ENCODE results near the gene ZNF469.
"Not testable (repeated sequence)": the region's sequence is repeated elsewhere in the genome, so short reads cannot be mapped to it uniquely, and the experiment has no call there.

ZNF469 gene

DNA sequence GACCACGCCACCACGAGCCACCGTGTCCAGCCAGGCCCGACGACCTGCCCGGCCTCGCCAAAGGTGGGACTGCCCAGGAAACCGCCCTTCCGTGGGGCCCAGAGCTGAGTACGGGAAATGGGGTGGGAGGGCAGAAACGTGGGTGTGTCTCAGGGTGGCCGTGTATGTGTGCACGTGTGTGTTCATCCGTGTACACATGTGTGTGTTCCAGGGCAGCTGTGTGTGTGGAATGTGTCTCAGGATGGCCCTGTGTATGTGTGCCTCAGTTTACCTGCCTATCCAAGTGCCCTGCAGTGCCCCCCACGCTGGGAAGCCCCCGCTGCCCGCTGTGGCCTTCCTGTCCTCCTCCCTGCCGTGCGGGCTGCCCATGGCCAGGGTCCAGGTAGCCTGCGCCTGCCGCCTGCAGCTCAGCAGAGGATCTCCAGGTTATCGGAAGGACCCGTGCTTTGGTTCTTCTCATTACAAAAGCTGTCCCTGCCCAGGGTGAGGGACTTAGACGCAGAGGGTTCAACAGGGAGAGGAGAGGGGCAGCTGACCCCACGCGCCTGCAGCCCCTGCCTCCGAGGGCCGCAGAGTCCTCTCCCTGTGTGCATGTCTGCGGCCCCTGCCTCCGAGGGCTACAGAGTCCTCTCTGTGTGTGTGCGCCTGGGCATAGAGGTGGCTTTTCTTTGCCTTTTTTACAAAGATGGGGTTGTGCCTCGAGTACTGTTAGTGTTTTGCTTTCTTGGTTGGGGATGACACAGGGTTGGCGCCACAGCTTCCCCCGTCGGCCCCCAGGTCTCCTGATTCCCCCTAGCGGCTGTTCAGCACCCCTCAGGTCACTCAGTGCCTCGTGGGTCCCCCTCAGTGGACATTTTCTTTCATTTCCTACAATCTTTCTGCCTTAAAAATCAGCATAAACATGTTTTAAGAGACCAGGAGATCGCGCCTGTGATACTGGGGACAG lies 23.6 kb downstream of the ZNF469 start:
- no peak overlapping the region for H3K4me3 ChIP-seq (ENCODE audit: low read length)
- TF ChIP-seq ZNF274 (IDR thresholded peaks at IDR 0.05; ENCODE audit: low read depth, low read length), result no peak

DNA sequence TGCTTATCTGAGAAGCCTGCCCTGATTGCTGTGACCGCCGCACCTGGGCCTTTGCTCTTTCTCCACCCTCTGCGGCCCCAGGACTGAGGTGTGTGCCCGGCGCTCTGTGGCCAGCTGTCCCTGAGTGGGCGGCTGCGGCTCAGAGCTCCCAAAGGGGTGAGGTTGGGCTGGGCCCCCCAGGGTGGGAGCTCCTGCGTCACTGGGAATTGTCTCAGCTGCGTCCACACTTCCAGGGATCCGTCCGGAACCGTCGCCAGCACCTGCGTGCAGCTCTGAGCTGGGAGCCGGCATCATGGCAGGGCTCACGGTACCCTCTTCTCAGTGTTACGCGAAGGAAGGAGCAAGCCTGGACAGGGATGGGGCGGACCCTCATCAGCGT lies 24.3 kb downstream of the ZNF469 start:
- H3K4me3 ChIP-seq (ENCODE audit: low read length), result no peak overlapping the region
- TF ChIP-seq ZNF274 (IDR thresholded peaks at IDR 0.05; ENCODE audit: low read depth, low read length), result no peak

DNA sequence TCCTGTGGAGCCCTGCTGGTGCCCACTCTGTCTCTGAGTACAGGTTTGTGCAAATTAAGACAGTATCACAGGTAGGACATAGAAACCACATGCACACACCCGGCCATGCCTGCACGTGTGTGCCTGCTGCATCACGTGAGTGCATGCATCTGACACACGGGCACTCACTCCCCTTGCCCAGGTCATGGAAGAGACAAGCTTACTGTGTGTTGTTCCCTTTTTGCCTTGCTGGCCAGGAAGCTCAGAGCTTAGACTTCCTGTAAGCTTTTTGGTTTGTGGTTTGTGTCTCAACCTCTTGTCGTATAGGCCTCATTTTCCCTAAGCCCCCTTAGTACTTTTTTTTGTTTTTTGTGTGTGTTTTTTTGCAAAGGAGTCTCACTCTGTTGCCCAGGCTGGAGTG lies 25.0 kb downstream of the ZNF469 start:
- no peak for TF ChIP-seq ZNF274 (IDR thresholded peaks at IDR 0.05; ENCODE audit: low read depth, low read length)
- no peak overlapping the region for H3K4me3 ChIP-seq (ENCODE audit: low read length)

DNA sequence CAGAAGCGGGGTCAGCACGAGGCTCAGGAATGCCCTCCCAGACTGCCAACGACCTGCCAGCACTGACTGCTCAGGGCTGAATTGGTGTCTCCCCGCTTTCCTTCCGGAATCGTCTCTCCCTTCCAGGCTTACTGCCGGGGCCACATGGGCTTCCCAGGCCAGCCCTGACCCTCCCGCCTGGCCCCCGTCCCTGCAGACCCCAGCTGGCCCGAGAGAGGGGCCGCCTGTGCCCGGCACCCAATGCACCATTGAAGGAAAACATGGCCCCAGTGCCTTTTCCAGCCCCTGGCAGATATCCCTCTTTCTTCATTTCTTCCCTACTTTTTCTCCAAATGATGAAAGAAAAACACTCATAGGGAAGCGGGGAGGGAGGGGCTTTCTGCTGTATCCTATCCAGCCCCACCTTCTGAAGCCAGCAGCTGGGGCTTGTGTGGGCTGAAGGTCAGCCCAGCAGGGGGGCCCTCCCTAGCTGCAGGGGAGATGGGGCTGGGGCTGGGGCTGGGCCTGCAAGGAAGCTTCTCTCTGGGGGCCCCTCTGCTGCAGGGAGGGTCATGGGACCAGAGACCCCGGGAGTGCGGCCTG lies 25.9 kb downstream of the ZNF469 start:
- no peak overlapping the region for H3K4me3 ChIP-seq (ENCODE audit: low read length)
- TF ChIP-seq ZNF274 (IDR thresholded peaks at IDR 0.05; ENCODE audit: low read depth, low read length), result no peak

DNA sequence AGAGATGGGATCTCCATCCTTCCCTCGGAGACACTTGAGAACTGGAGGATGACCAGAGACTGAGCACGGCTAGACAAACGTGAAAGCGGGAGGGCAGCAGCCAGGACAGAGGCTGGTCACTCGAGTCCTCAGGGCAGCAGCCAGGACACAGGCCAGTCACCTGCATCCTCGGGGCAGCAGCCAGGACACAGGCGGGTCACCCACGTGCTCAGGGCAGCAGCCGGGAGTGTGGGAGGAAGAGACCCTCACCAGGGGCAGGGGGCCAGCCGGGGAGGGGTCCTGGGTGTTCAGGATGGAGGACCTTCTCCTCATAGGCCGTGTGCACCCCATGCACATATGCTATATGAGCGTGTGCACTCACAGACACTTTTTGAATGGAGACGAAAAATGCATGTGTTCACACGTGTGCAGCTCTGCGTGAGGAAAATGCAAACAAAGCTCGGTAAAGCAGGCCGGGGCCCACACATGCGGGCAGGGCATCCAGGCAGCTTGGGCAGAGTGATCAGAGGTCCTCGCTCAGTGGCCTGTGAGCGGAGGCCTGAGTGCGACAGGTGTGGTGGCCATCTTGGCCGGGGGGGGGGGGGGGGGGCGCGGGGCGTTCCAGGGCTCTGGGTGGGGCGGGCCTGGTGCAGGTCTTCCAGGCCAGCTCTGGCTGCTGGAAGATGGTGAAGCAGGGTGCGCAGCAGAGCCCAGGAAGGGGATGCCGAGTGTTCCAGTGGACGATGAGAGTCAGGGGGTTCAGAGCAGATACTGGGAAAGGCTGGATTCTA lies 26.7 kb downstream of the ZNF469 start:
- H3K4me3 ChIP-seq (ENCODE audit: low read length), result no peak overlapping the region
- no peak for TF ChIP-seq ZNF274 (IDR thresholded peaks at IDR 0.05; ENCODE audit: low read depth, low read length)

DNA sequence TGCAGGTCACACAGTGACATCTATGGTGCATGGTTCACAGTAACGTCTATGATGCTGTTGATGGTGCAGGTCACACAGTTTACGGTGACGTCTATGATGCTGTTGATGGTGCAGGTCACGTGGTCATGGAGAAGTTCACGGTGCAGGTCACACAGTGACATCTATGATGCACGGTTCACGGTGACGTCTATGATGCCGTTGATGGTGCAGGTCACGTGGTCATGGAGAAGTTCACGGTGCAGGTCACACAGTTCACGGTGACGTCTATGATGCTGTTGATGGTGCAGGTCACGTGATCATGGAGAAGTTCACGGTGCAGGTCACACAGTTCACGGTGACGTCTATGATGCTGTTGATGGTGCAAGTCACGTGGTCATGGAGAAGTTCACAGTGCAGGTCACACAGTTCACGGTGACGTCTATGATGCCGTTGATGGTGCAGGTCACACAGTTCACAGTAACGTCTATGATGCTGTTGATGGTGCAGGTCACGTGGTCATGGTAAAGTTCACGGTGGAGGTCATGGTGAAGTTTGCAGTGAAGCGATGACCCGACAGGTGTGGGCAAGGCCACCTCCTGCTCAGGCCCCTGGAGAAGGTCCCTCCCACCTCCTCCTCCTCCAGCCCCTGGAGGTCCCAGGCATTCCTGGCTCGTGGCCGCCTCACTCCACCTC lies 27.7 kb downstream of the ZNF469 start:
- H3K4me3 ChIP-seq (ENCODE audit: low read length), result not testable (repeated sequence)

DNA sequence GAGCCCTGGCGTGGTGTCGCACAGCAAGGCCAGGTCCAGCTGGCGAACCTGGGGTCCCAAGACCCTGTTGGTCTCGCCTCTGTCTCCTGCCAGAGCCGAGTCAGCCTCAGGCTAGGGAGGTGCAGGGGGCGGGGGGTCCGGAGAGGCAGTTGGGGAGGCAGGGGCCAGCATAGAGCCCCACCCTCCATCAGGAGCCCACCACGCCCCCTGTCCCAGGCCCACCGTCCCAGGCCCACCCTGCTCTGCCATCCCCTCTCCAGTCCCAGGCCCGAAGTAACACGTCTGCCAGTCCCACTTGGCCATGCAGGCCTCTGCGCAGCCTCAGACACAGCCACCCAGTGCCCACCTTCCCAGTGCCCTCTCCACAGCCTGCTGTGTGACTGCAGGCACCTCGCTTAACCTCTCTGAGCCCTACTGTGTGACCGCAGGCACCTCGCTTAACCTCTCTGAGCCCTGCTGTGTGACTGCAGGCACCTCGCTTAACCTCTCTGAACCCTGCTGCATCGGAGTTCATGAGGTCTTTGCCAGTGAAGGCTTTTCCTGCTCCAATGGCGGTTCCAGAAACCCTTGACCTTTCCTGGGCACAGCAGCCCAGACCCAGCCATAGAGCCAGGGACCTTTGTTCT lies 29.3 kb downstream of the ZNF469 start:
- no peak overlapping the region for H3K4me3 ChIP-seq (ENCODE audit: low read length)
- TF ChIP-seq ZNF274 (IDR thresholded peaks at IDR 0.05; ENCODE audit: low read depth, low read length), result no peak

DNA sequence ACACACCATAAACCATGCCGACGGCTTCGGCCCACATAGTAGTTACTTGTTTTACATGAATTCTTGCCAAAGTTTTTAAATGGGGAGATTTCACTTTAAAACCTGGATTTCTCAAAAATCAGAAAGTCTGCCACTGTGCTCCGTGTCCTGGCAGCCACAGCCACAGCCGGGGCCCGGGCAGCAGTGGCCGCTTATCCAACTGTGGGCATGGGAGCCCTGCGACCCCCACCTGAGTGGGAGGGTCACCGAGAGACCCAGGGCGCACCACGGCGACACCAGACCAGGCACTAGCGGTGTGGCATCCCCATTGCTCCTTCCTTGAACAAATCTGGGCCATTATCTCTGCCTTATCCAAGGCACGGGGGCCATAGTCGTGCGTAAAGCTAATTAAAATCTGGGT lies 30.0 kb downstream of the ZNF469 start:
- H3K4me3 ChIP-seq (ENCODE audit: low read length), result no peak overlapping the region
- TF ChIP-seq ZNF274 (IDR thresholded peaks at IDR 0.05; ENCODE audit: low read depth, low read length), result no peak

DNA sequence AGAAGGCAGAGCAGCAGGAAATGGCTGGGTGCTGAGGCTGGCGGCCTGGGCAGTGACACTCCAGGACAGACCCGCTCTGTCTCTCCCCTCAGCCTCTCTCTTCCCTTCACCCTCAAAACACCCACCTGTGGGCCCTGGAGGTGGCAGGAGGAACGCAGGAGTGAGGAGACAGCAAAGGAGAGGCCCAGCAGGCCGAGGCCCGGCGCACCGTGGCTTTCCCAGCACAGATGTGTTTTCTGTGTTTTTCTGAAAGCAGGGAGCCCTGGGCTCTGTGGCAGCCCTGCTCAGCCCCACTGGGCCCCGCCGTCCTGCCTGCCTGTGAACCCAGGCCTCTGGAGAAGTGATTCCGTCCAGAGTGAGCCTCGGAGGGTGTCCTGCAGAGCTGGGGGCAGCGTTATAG lies 30.5 kb downstream of the ZNF469 start:
- TF ChIP-seq ZNF274 (IDR thresholded peaks at IDR 0.05; ENCODE audit: low read depth, low read length), result no peak
- no peak overlapping the region for H3K4me3 ChIP-seq (ENCODE audit: low read length)

DNA sequence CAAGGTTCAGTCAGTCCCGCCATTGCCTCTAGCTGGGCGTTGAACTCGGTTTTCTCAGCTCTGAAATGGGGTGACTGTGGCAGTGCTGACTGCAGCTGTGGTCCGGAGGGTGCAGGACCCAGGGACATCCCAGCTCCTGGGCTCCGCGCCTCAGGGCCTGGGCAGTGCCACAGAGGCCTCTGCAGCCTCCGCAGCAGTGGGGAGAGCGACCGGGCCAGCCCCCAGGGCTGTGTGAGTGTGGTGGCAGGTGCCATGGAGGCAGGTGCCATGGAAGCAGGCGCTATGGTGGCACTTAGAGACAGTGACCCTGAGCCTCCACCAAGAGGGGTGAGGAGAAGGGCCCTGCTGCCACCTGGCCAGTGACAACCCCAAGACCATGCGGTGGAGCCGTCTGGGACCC lies 30.9 kb downstream of the ZNF469 start:
- TF ChIP-seq ZNF274 (IDR thresholded peaks at IDR 0.05; ENCODE audit: low read depth, low read length), result no peak
- no peak overlapping the region for H3K4me3 ChIP-seq (ENCODE audit: low read length)

DNA sequence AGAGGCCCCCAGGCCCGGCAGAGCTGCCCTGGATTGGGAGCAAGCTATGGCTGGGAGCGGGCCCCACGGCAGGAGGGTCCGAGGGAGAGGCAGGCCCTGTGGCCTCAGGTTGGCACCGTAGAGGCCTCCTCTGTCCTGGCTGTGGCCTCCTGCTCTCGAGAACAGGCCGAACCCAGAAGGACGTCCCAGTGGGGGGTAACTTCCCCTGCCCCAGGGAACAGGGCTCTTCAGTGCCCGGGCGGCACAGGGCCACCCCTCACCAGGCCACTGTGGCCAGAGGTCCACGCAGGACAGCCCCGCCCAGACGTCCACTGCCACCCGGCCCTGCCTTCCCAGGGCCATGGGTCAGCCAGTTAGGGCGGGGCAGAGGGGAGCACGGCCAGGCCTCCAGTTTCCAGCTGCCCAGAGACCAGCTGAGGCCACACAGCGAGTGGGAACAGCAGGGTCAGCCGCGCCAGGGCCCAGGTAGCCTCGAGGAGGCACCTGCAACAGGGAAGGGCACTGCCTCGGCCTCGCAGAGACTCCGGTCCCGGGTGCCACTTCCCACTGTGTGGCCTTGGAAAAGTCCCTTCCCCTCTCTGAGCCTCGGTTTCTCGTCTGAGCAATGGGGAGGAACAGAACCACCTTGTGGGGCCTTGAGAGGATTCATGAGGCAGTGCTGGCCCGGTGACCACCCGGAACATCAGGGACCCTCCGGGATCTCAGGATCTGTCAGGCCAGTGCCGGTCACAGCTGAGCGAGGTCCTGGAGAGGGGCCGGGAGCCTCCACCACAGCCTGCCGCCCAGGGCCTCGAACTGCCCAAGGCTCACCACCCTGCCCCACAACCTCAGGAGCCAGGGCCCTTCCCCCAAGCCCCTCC lies 32.0 kb downstream of the ZNF469 start:
- no peak overlapping the region for H3K4me3 ChIP-seq (ENCODE audit: low read length)
- no peak for TF ChIP-seq ZNF274 (IDR thresholded peaks at IDR 0.05; ENCODE audit: low read depth, low read length)

DNA sequence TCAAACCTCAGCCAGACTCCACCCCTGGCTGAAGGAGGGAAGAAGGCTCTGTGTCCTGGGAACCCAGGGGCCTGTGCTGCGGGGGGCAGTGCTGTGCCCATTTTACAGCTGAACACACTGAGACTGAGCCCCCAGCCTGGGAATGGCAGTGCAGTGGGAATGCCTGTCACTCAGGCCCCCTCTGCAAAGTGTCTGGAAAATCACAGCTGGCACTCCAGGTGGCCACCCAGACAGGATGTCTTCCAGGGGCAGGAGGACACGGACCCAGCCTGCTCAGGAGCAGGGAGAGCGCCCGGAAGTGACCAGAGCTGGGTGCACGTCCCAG lies 32.6 kb downstream of the ZNF469 start:
- TF ChIP-seq ZNF274 (IDR thresholded peaks at IDR 0.05; ENCODE audit: low read depth, low read length), result no peak
- H3K4me3 ChIP-seq (ENCODE audit: low read length), result no peak overlapping the region

DNA sequence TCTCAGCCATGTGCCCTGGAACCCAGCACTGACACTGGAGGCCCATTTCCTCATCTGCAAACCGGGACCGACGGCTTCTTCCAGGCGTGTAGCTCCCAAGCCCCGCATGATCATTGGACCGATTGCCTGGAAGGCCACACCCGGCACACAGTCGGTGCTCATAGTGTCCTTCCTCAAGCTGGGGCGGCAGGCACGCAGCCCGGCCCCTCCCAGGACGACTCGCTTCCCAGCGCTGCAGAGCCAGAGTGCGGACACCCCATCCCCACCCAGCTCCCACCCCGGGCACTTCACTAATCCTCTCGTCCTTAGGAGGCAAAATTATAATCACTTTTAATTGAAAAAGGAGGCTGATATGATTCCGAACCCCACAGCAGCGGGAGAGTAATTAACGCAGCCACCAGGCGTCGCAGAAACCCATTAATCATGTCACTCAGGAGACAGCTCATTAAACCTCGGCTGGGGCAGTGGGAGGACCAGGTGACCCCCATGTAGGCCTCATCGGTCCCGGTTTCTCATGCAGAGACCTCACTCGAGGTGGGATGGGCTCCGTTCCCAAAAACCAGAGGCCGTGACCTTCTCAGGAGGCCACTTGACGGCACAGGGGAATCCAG lies 33.1 kb downstream of the ZNF469 start:
- TF ChIP-seq ZNF274 (IDR thresholded peaks at IDR 0.05; ENCODE audit: low read depth, low read length), result no peak
- H3K4me3 ChIP-seq (ENCODE audit: low read length), result no peak overlapping the region
